Activated CD8-positive, alpha-beta T cell treated with anti-CD3 and anti-CD28 coated beads, Interleukin-2, amount 10 ng/mL, durations not matched to agents 7 days and 5 days (primary cell): ENCODE data around the gene NCOA5. TPM values are rescaled to one million over a fixed set of nuclear protein-coding genes. Genes with fewer than 3 reads are reported as not detected.
A peak's percentile ranks its signal among the peaks of the same experiment; 100 is the strongest.
"Not testable (repeated sequence)": the region's sequence is repeated elsewhere in the genome, so short reads cannot be mapped to it uniquely, and the experiment has no call there.

Experiments
- ATAC-seq: fragments of 150-1000 bp; cut with Tn5 transposase; one replicate; pipeline ENCODE4 v1.10.0; 2021; ENCODE audit warnings: moderate library complexity
- CTCF ChIA-PET: fragments of 350-600 bp; sonication (Branson Sonifier 250); formaldehyde crosslinking; loops from one replicate; lab custom pipeline; 2021; ENCODE audit warnings: antibody characterized with exemption; lab: Charles Lee
- POLR2A ChIA-PET: fragments of 350-600 bp; sonication (Branson Sonifier 250); formaldehyde crosslinking; loops from one replicate; lab custom pipeline; 2021; ENCODE audit warnings: antibody characterized with exemption; lab: Charles Lee
- DNase-seq: peaks from one replicate; pipeline ENCODE4 v3.0.0-alpha.2; 2020
- H3K27ac Mint-ChIP-seq: one replicate; pipeline ENCODE4 v1.8.0; 2021; ENCODE audit warnings: mild to moderate bottlenecking, mixed read lengths
- H3K27me3 Mint-ChIP-seq: one replicate; pipeline ENCODE4 v1.8.0; 2021; ENCODE audit warnings: low read depth, mixed read lengths
- H3K36me3 Mint-ChIP-seq: one replicate; pipeline ENCODE4 v1.8.0; 2021; ENCODE audit warnings: low read depth, mixed read lengths
- H3K4me1 Mint-ChIP-seq: one replicate; pipeline ENCODE4 v1.8.0; 2021; ENCODE audit warnings: low read depth, mixed read lengths
- H3K4me3 Mint-ChIP-seq: one replicate; pipeline ENCODE4 v1.8.0; 2021; ENCODE audit warnings: mild to moderate bottlenecking, mixed read lengths
- H3K9me3 Mint-ChIP-seq: one replicate; pipeline ENCODE4 v1.8.0; 2022; ENCODE audit warnings: mixed read lengths; ENCODE audit not compliant: insufficient read depth
- total RNA-seq, 2 experiments: library from RNA; stranded (reverse); gene quantifications; one replicate each; pipeline ENCODE4 v1.2.3, GENCODE V29; 2021

Gene NCOA5
- total RNA-seq, 2 experiments from 2014 or later: 30.3 to 30.9 TPM

DNA sequence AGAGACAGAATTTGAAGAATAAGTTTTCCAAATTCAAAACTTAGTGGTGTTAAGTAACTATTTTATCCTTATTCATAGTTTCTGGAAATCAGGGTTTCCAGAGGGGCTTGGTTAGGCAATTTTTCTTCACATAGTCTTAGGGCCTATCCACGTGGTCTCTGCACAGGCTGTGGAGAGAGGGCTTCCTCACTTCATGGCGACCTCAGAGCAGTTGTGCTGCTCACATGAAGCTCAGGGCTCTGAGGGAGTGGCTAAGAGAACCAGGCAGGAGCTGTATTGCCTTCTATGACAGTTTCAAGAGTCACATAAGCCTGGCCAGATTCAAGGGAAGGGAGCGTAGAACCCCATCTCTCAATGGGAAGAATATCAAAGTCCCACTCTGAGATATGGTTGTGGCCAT, 14.5 kb upstream of the NCOA5 start:
- H3K4me3 Mint-ChIP-seq: no peak overlapping the region
- CTCF ChIA-PET: interaction anchor here (1.0 to 1.5 kb wide), 2 partner anchors 16 to 244 kb away, joined by 3 to 4 read pairs; no protein-coding TSS in a partner anchor
- no peak for ATAC-seq
- DNase-seq: no peak
- H3K27ac Mint-ChIP-seq: no peak overlapping the region
- POLR2A ChIA-PET: no interaction called here
- peaks cover 47% of the 10 kb centered on the region for H3K27me3 Mint-ChIP-seq
- no peaks in the 10 kb centered on the region for H3K9me3 Mint-ChIP-seq
- no peaks in the 10 kb centered on the region for H3K4me1 Mint-ChIP-seq
- H3K36me3 Mint-ChIP-seq: no peaks in the 10 kb centered on the region

DNA sequence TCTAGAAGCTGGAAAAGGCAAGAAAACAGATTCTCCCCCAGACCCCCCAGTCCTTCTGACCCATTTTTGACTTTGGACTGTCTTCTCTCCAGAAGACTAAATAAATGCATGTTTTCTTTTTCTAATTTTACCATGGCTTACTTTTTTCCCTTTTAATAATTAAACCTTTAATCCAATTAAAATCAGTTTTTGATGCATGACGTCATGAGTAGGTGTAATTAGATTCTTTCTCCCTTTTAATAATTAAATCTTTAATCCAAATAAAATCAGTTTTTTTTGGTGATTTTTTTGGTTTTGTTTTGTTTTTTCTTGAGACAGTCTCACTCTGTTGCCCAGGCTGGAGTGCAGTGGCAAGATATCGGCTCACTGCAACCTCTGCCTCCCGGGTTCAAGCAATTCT, 13.2 kb upstream of the NCOA5 start:
- Mint-ChIP-seq H3K4me3 (no peak overlapping the region), H3K4me1 (no peaks in the 10 kb centered on the region), H3K27ac (no peak overlapping the region), H3K9me3 (no peaks in the 10 kb centered on the region), H3K27me3 (peaks cover 47% of the 10 kb centered on the region), H3K36me3 (no peaks in the 10 kb centered on the region)
- DNase-seq (no peak), ATAC-seq (no peak)
- CTCF ChIA-PET: no interaction called here
- POLR2A ChIA-PET: no interaction called here

DNA sequence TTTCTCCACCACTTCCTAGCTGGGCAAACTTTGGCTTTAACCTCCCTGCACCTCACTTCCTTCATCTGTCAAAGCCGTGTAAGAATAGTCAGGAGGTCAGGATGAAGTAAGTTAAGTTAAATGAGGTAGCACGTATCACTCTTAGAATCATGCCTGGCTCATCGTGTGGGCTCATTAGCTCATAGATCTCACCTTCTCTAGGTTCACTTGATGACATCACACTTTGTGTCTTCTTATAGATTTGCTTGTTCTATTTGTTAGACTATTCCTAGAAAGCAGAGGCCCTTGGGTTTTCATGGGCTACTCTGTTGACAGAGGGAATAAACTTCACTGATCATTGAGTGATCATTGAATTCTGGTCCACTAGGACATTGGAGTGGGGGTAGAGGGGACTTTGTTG, 12.2 kb upstream of the NCOA5 start:
- ATAC-seq (no peak), DNase-seq (no peak)
- Mint-ChIP-seq H3K4me3 (no peak overlapping the region), H3K4me1 (no peaks in the 10 kb centered on the region), H3K9me3 (no peaks in the 10 kb centered on the region), H3K27me3 (peaks cover 39% of the 10 kb centered on the region), H3K27ac (no peak overlapping the region), H3K36me3 (no peaks in the 10 kb centered on the region)
- ChIA-PET CTCF (interaction anchor here (1.0 kb wide), 1 partner anchor 14 kb away, joined by 3 read pairs; no protein-coding TSS in a partner anchor), POLR2A (no interaction called here)

DNA sequence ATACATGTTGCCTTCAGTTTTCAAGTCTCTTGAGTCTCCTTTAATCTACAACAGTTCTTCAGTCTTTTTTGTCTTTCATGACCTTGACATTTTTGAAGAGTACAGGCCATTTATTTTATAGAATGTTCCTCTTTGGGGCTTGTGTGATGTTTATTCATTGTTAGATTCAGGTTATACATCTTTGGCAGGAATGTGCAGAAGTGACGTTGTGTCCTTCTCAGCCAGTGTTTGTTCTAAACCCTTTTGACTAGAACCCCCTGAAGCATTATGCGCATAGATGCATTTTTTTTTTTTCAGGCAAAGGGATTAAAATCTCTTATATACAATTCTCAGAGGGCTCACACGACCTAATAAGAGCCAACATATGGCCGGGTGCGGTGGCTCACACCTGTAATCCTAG, 11.2 kb upstream of the NCOA5 start:
- Mint-ChIP-seq H3K27ac (no peak overlapping the region), H3K27me3 (peaks cover 39% of the 10 kb centered on the region), H3K4me3 (no peak overlapping the region), H3K4me1 (no peaks in the 10 kb centered on the region), H3K36me3 (no peaks in the 10 kb centered on the region), H3K9me3 (no peaks in the 10 kb centered on the region)
- DNase-seq (no peak), ATAC-seq (no peak)
- POLR2A ChIA-PET: no interaction called here
- CTCF ChIA-PET: no interaction called here

GRCh38 chr20:46100444-46100843, 10.7 kb upstream of the NCOA5 start:
- H3K27me3 Mint-ChIP-seq: peaks cover 39% of the 10 kb centered on the region
- POLR2A ChIA-PET, H3K36me3 Mint-ChIP-seq, DNase-seq, H3K27ac Mint-ChIP-seq, H3K9me3 Mint-ChIP-seq, H3K4me1 Mint-ChIP-seq, CTCF ChIA-PET, H3K4me3 Mint-ChIP-seq, ATAC-seq: not testable (repeated sequence)

GRCh38 chr20:46099491-46100287, 9.9 kb upstream of the NCOA5 start:
- no peak overlapping the region for H3K4me3 Mint-ChIP-seq
- POLR2A ChIA-PET: no interaction called here
- no peak for DNase-seq
- H3K27me3 Mint-ChIP-seq: peaks cover 37% of the 10 kb centered on the region
- no peaks in the 10 kb centered on the region for H3K4me1 Mint-ChIP-seq
- H3K9me3 Mint-ChIP-seq: no peaks in the 10 kb centered on the region
- H3K27ac Mint-ChIP-seq: no peak overlapping the region
- ATAC-seq: peak; percentile 27
- CTCF ChIA-PET: no interaction called here
- H3K36me3 Mint-ChIP-seq: no peaks in the 10 kb centered on the region

DNA sequence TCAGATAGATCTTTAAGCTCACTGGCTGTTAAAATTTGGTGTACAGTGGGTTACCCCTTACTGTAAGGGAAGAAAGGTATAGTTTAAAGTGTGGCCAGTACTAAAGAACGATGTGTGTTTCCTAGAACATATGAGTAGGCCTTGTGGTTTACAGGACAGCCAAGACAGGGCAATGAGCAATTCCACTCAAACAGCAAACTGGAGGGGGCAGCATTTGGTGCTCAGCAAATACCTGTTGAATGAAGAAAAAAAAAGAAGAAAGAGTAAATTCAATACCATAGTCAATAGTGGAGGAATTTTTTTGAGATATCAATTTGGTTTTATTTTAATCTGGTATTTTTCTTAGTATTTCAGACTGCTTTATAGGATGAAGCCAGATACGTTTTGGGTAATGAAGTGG, 3.8 kb upstream of the NCOA5 start:
- Mint-ChIP-seq H3K27ac (no peak overlapping the region), H3K27me3 (peaks cover 4% of the 10 kb centered on the region), H3K36me3 (no peaks in the 10 kb centered on the region), H3K4me3 (no peak overlapping the region), H3K4me1 (peaks cover 15% of the 10 kb centered on the region), H3K9me3 (no peaks in the 10 kb centered on the region)
- CTCF ChIA-PET: interaction anchor here (0.5 kb wide), 1 partner anchor 79 kb away, joined by 3 read pairs; no protein-coding TSS in a partner anchor
- POLR2A ChIA-PET: no interaction called here
- no peak for DNase-seq
- ATAC-seq: no peak

DNA sequence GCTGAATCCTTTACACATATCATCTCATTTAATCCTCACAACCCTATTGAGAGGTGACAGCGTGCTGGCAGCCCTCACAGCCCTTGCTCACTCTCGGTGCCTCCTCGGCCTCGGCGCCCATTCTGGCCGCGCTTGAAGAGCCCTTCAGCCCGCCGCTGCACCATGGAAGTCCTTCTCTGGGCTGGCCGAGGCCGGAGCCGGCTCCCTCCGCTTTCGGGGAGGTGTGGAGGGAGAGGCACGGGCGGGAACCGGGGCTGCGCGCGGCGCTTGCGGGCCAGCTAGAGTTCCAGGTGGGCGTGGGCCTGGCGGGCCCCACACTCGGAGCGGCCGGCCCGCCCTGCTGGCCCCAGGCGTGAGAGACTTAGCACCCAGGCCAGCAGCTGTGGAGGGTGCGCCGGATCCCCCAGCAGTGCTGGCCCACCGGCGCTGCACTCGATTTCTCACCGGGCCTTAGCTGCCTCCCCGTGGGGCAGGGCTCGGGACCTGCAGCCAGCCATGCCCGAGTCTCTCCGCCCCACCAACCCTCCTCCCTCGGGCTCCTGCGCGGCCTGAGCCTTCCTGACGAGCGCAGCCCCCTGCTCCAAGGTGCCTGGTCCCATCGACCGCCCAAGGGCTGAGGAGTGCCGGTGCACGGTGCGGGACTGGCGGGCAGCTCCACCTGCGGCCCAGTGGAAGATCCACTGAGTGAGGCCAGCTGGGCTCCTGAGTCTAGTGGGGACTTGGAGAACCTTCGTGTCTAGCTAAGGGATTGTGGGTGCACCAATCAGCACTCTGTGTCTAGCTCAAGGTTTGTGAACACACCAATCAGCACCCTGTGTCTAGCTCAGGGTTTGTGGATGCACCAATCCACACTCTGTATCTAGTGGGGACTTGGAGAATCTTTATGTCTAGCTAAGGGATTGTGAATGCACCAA, 2.1 kb upstream of the NCOA5 start:
- DNase-seq, H3K9me3 Mint-ChIP-seq, H3K27ac Mint-ChIP-seq, ATAC-seq, POLR2A ChIA-PET, CTCF ChIA-PET, H3K27me3 Mint-ChIP-seq, H3K4me3 Mint-ChIP-seq, H3K36me3 Mint-ChIP-seq: not testable (repeated sequence)
- peaks cover 31% of the 10 kb centered on the region for H3K4me1 Mint-ChIP-seq

GRCh38 chr20:46089167-46089416, 670 bp downstream of the NCOA5 start:
- DNase-seq (no peak), ATAC-seq (peak; percentile 51)
- Mint-ChIP-seq H3K4me3 (peak overlapping the region; percentile 78), H3K36me3 (peaks cover 7% of the 10 kb centered on the region), H3K27ac (peak overlapping the region; percentile 86), H3K4me1 (peaks cover 40% of the 10 kb centered on the region), H3K27me3 (no peaks in the 10 kb centered on the region), H3K9me3 (no peaks in the 10 kb centered on the region)
- POLR2A ChIA-PET: interaction anchor here (0.6 to 1.6 kb wide), 4 partner anchors 23 to 155 kb away, joined by 3 to 6 read pairs (median 4); partner anchors contain the start of gene PCIF1
- CTCF ChIA-PET: interaction anchor here (1.3 to 2.4 kb wide), 10 partner anchors 9 to 119 kb away, joined by 3 to 24 read pairs (median 6); no protein-coding TSS in a partner anchor

DNA sequence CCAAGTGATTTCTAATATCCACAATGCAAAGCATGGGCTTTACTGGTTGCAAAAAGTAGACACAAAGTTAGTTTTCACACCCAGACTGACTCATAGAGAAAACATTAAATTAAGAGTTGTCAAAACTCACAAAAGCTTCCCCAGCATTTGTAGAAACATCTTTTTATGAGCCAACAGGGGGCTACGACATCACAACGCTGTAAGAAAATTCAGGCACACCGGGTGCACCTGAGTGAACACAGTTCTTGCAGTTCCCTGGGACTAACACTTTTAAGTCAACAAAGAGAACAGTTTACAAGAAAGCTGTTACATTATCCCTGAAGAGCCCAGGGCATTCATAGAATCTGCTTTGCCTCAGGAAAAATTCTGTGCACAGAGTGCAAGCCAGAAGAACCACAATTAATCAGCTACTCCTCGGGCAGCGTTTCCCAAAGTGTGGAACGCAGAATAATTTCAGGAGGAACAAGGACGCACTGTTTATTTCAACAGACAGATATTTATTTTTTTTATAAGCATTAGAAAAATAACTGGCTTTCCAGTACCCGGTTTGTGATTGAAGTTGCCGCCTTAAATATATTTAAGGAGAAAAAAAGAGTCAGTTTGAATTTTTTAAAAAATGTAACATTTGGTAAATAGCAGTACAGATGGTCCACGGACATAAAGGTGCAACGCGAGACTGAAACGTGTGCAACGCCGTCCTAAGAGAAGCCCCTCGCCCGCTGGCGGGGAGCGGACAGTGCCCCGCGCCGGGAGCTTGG, 1.2 kb downstream of the NCOA5 start:
- ATAC-seq (no peak), DNase-seq (peak; percentile 34)
- ChIA-PET CTCF (interaction anchor here (0.7 to 2.4 kb wide), 20 partner anchors 9 to 118 kb away, joined by 3 to 24 read pairs (median 4); no protein-coding TSS in a partner anchor), POLR2A (interaction anchor here (0.6 to 1.6 kb wide), 6 partner anchors 23 to 231 kb away, joined by 3 to 6 read pairs (median 3); partner anchors contain the start of genes ACOT8, PCIF1 and ZSWIM3)
- peaks cover 40% of the 10 kb centered on the region for H3K4me1 Mint-ChIP-seq
- H3K9me3 Mint-ChIP-seq: no peaks in the 10 kb centered on the region
- H3K27ac Mint-ChIP-seq: peak overlapping the region; percentile 86
- no peaks in the 10 kb centered on the region for H3K27me3 Mint-ChIP-seq
- H3K4me3 Mint-ChIP-seq: peak overlapping the region; percentile 78
- peaks cover 7% of the 10 kb centered on the region for H3K36me3 Mint-ChIP-seq

- DNase-seq (no peak), ATAC-seq (no peak)
- ChIA-PET POLR2A (interaction anchor here (0.9 kb wide), 1 partner anchor 26 kb away, joined by 3 read pairs; no protein-coding TSS in a partner anchor), CTCF (interaction anchor here (0.9 to 2.4 kb wide), 8 partner anchors 17 to 313 kb away, joined by 3 to 24 read pairs (median 6); no protein-coding TSS in a partner anchor)
- Mint-ChIP-seq H3K4me1 (peaks cover 38% of the 10 kb centered on the region), H3K4me3 (no peak overlapping the region), H3K36me3 (peaks cover 7% of the 10 kb centered on the region), H3K27ac (no peak overlapping the region), H3K27me3 (no peaks in the 10 kb centered on the region), H3K9me3 (no peaks in the 10 kb centered on the region)
These were observed 2.6 kb downstream of the NCOA5 start for GRCh38 chr20:46087161-46087560.
